Measurements from ENCODE around the gene DICER1. TPM values are rescaled to one million over a fixed set of nuclear protein-coding genes. Genes with fewer than 3 reads are reported as not detected.

The DICER1 gene
- total and polyA plus RNA-seq, 2 experiments from 2014 or later: 20.0 to 111 TPM

DNA sequence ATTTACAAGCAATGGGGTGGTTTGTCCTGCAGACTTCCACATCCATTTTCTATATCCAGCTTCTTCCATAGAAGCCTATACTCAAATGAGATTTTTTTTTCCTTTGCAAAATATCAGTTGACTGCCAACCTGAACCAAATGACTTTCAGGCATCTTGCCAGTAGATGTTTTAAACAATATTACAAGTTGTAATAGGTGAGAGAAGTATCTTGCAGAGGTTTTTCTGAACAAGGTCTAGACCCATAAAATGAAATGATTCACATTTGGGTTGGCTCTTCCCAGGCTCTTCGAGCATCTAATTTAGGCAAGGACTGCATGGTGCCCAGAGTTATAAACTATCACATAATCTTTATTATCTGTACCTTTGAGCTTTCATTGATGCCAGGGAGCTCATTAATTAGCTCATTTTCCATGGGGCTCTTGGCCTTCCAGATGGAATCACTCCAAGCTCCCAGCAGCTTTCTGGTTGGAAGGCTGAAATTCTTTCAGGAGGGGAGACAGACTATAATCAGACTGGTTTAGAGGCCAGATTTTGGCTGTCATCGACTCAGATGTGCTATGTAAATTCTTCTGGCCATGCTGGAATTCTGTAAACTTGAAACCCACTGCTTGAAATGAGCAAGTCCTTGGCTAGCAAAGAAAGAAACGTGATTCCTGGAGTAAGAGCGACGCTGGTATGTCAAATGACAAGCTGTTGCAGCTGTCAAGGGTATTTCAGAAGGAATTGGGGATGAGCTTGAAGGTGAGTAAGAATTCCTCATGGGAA, 32.2 kb upstream of the DICER1 start:
- H3K9me3 ChIP-seq (ENCODE audit: low read depth): peaks cover 7% of the 10 kb centered on the region
- H2AFZ ChIP-seq: no peak overlapping the region
- DNase-seq (ENCODE audit: low spot score): peak; percentile 32
- no peak overlapping the region for H3K27ac ChIP-seq
- no peaks in the 10 kb centered on the region for H3K27me3 ChIP-seq
- WGBS (ENCODE audit: low lambda C conversion rate, missing lambda C conversion rate): 52% methylated on average over 5 of the region's 5 CpGs
- peaks cover 11% of the 10 kb centered on the region for H3K4me1 ChIP-seq (ENCODE audit: insufficient read depth)
- H3K4me3 ChIP-seq: no peak overlapping the region
- peak overlapping the region; percentile 4 for H3K4me2 ChIP-seq
- no peaks in the 10 kb centered on the region for H3K9me2 ChIP-seq (replicated peaks; ENCODE audit: insufficient read depth)
- no peaks in the 10 kb centered on the region for H3K79me2 ChIP-seq
- no peaks in the 10 kb centered on the region for H4K20me1 ChIP-seq (ENCODE audit: insufficient read depth, poor library complexity, severe bottlenecking)
- TF ChIP-seq EZH2phosphoT487 (IDR thresholded peaks at IDR 0.05; ENCODE audit: low read depth, severe bottlenecking, unreplicated experiment) (no peak), EZH2 (IDR thresholded peaks at IDR 0.05; ENCODE audit: borderline replicate concordance) (no peak)
- TF ChIP-seq, protein P1, sequence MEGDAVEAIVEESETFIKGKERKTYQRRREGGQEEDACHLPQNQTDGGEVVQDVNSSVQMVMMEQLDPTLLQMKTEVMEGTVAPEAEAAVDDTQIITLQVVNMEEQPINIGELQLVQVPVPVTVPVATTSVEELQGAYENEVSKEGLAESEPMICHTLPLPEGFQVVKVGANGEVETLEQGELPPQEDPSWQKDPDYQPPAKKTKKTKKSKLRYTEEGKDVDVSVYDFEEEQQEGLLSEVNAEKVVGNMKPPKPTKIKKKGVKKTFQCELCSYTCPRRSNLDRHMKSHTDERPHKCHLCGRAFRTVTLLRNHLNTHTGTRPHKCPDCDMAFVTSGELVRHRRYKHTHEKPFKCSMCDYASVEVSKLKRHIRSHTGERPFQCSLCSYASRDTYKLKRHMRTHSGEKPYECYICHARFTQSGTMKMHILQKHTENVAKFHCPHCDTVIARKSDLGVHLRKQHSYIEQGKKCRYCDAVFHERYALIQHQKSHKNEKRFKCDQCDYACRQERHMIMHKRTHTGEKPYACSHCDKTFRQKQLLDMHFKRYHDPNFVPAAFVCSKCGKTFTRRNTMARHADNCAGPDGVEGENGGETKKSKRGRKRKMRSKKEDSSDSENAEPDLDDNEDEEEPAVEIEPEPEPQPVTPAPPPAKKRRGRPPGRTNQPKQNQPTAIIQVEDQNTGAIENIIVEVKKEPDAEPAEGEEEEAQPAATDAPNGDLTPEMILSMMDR (IDR thresholded peaks at IDR 0.05; ENCODE audit: poor library complexity): no peak
- H3K36me3 ChIP-seq (replicated peaks; ENCODE audit: insufficient read depth, low read depth): no peaks in the 10 kb centered on the region

GRCh38 chr14:95188380-95188779, 31.1 kb upstream of the DICER1 start:
- Histone ChIP-seq H4K20me1 (ENCODE audit: insufficient read depth, poor library complexity, severe bottlenecking) (no peaks in the 10 kb centered on the region), H3K79me2 (no peaks in the 10 kb centered on the region), H2AFZ (no peak overlapping the region), H3K4me3 (no peak overlapping the region), H3K9me2 (replicated peaks; ENCODE audit: insufficient read depth) (no peaks in the 10 kb centered on the region), H3K36me3 (replicated peaks; ENCODE audit: insufficient read depth, low read depth) (no peaks in the 10 kb centered on the region), H3K9me3 (ENCODE audit: low read depth) (peaks cover 7% of the 10 kb centered on the region), H3K4me2 (no peak overlapping the region), H3K27me3 (no peaks in the 10 kb centered on the region), H3K27ac (no peak overlapping the region), H3K4me1 (ENCODE audit: insufficient read depth) (peaks cover 18% of the 10 kb centered on the region)
- TF ChIP-seq EZH2phosphoT487 (IDR thresholded peaks at IDR 0.05; ENCODE audit: low read depth, severe bottlenecking, unreplicated experiment): no peak
- TF ChIP-seq, protein P1 (IDR thresholded peaks at IDR 0.05; ENCODE audit: poor library complexity): no peak
- TF ChIP-seq EZH2 (IDR thresholded peaks at IDR 0.05; ENCODE audit: borderline replicate concordance): no peak
- DNase-seq (ENCODE audit: low spot score): no peak
- 88% methylated on average over 3 of the region's 3 CpGs for WGBS (ENCODE audit: low lambda C conversion rate, missing lambda C conversion rate)

GRCh38 chr14:95185767-95186392, 28.6 kb upstream of the DICER1 start:
- DNase-seq (ENCODE audit: low spot score): no peak
- peaks cover 18% of the 10 kb centered on the region for H3K4me1 ChIP-seq (ENCODE audit: insufficient read depth)
- no peak overlapping the region for H2AFZ ChIP-seq
- no peaks in the 10 kb centered on the region for H3K27me3 ChIP-seq
- WGBS (ENCODE audit: low lambda C conversion rate, missing lambda C conversion rate): 73% methylated on average over 11 of the region's 11 CpGs
- H3K36me3 ChIP-seq (replicated peaks; ENCODE audit: insufficient read depth, low read depth): no peaks in the 10 kb centered on the region
- peaks cover 7% of the 10 kb centered on the region for H3K9me3 ChIP-seq (ENCODE audit: low read depth)
- peak overlapping the region; percentile 45 for H3K4me2 ChIP-seq
- H4K20me1 ChIP-seq (ENCODE audit: insufficient read depth, poor library complexity, severe bottlenecking): no peaks in the 10 kb centered on the region
- H3K27ac ChIP-seq: peak overlapping the region; percentile 80
- TF ChIP-seq, protein P1 (IDR thresholded peaks at IDR 0.05; ENCODE audit: poor library complexity): no peak
- TF ChIP-seq EZH2phosphoT487 (IDR thresholded peaks at IDR 0.05; ENCODE audit: low read depth, severe bottlenecking, unreplicated experiment): no peak
- TF ChIP-seq EZH2 (IDR thresholded peaks at IDR 0.05; ENCODE audit: borderline replicate concordance): no peak
- no peaks in the 10 kb centered on the region for H3K79me2 ChIP-seq
- H3K9me2 ChIP-seq (replicated peaks; ENCODE audit: insufficient read depth): no peaks in the 10 kb centered on the region
- no peak overlapping the region for H3K4me3 ChIP-seq

All from hepatocyte (in vitro differentiated cells).